Endothelial cell of umbilical vein (primary cell): ENCODE measurements around the gene VPS37C. TPM values are rescaled to one million over a fixed set of nuclear protein-coding genes. Genes with fewer than 3 reads are reported as not detected.

Experiments used
- BruUV-seq: library from RNA; stranded (reverse); fragments of 400-500 nt; replicated peaks from 2 replicates; lab custom pipeline; 2021; lab: Mats Ljungman, UMichigan
- CTCF ChIA-PET: fragments of 300-600, 350-600 bp; sonication (Branson Sonifier 250); formaldehyde crosslinking; loops from one replicate; lab custom pipeline; 2021; ENCODE audit warnings: antibody characterized with exemption, inconsistent platforms; lab: Charles Lee
- POLR2A ChIA-PET: fragments of 300-600, 350-600 bp; sonication (Branson Sonifier 250); formaldehyde crosslinking; loops from one replicate; lab custom pipeline; 2021; ENCODE audit warnings: antibody characterized with exemption, inconsistent platforms; lab: Charles Lee
- DNase-seq: peaks from one replicate; pipeline ENCODE4 v3.0.0-alpha.2; 2011; ENCODE audit warnings: low read depth, low spot score
- FAIRE-seq: peaks from 2 replicates; lab custom pipeline; 2011; peaks lifted over from hg19 to GRCh38; lab: Jason Lieb, UNC
- H2AFZ ChIP-seq: 2 replicates; pipeline ENCODE4 v1.6.0; 2012; ENCODE audit warnings: low read depth, low read length, control low read depth, inconsistent platforms
- H3K27ac ChIP-seq: 2 replicates; pipeline ENCODE4 v1.5.1; 2011; ENCODE audit warnings: low read depth, mild to moderate bottlenecking, control low read depth, low read length, moderate library complexity; ENCODE audit not compliant: insufficient read depth
- H3K27me3 ChIP-seq, 2 experiments: 2 replicates each; pipeline versions ENCODE4 v1.6.0 to v1.6.1; 2011; ENCODE audit warnings: low read length in 2 of 2, mixed read lengths in 1 of 2; ENCODE audit not compliant: control insufficient read depth in 2 of 2, insufficient read depth in 2 of 2
- H3K36me3 ChIP-seq, 2 experiments: 2 replicates in 1 of 2; 3 replicates in 1 of 2; pipeline ENCODE4 v1.5.1; 2011; ENCODE audit warnings: low read length in 2 of 2, mild to moderate bottlenecking in 1 of 2, moderate library complexity in 1 of 2; ENCODE audit not compliant: control insufficient read depth in 2 of 2, insufficient read depth in 2 of 2; ENCODE audit errors: extremely low read depth in 1 of 2
- H3K4me1 ChIP-seq: 3 replicates; pipeline ENCODE4 v1.5.1; 2011; ENCODE audit warnings: mild to moderate bottlenecking, low read length; ENCODE audit not compliant: control insufficient read depth, insufficient read depth; ENCODE audit errors: extremely low read depth
- H3K4me2 ChIP-seq: 2 replicates; pipeline ENCODE4 v1.6.1; 2011; ENCODE audit warnings: low read length, control low read depth, mixed read lengths; ENCODE audit not compliant: insufficient read depth
- H3K4me3 ChIP-seq, 3 experiments: fragments of 200-600 bp in 1 of 3; sonication (generic), shearing (Covaris generic) in 1 of 3; replicated peaks in 1 of 3; 2 replicates each; pipeline ENCODE4 v1.5.1; 2011 to 2016; ENCODE audit warnings: control low read depth in 3 of 3, low read length in 3 of 3, mild to moderate bottlenecking in 2 of 3, inconsistent platforms in 1 of 3, low read depth in 1 of 3, moderate library complexity in 1 of 3; ENCODE audit not compliant: insufficient read depth in 1 of 3
- H3K79me2 ChIP-seq: 2 replicates; pipeline ENCODE4 v1.6.0; 2012; ENCODE audit warnings: low read length, inconsistent platforms; ENCODE audit not compliant: control insufficient read depth, insufficient read depth
- H3K9ac ChIP-seq: replicated peaks from 2 replicates; pipeline ENCODE3; 2011; ENCODE audit warnings: low read length, control low read depth; ENCODE audit not compliant: insufficient read depth; ENCODE audit errors: extremely low read depth
- H3K9me1 ChIP-seq: replicated peaks from 3 replicates; pipeline ENCODE4 v1.6.0; 2011; ENCODE audit warnings: mild to moderate bottlenecking, low read length; ENCODE audit not compliant: control insufficient read depth, insufficient read depth; ENCODE audit errors: extremely low read depth
- H3K9me3 ChIP-seq: replicated peaks from 2 replicates; pipeline ENCODE4 v1.5.1; 2012; ENCODE audit warnings: low read length, inconsistent platforms; ENCODE audit not compliant: control insufficient read depth, insufficient read depth
- H4K20me1 ChIP-seq: replicated peaks from 2 replicates; pipeline ENCODE3; 2011; ENCODE audit warnings: mild to moderate bottlenecking, low read length; ENCODE audit not compliant: control insufficient read depth, insufficient read depth; ENCODE audit errors: extremely low read depth
- EZH2 ChIP-seq: IDR thresholded peaks from 2 replicates; pipeline ENCODE4 v1.6.1; 2012; ENCODE audit warnings: borderline replicate concordance, low read depth, mild to moderate bottlenecking, moderate library complexity, low read length, inconsistent platforms; ENCODE audit not compliant: severe bottlenecking
- FOS ChIP-seq: IDR thresholded peaks from 2 replicates; pipeline ENCODE4 v1.6.1; 2011; ENCODE audit warnings: mild to moderate bottlenecking, low read length, moderate library complexity, borderline replicate concordance; ENCODE audit not compliant: insufficient read depth
- JUN ChIP-seq: IDR thresholded peaks from 2 replicates; pipeline ENCODE4 v1.6.1; 2011; ENCODE audit warnings: borderline replicate concordance, low read depth; ENCODE audit not compliant: insufficient read length, insufficient read depth
- MYC ChIP-seq: IDR thresholded peaks from one replicate; pipeline ENCODE4 v1.6.1; 2011; ENCODE audit warnings: mild to moderate bottlenecking, low read depth, low read length
- POLR2A ChIP-seq: IDR thresholded peaks from 2 replicates; pipeline ENCODE4 v1.6.1; 2012; ENCODE audit warnings: low read depth, mild to moderate bottlenecking, control low read depth, low read length
- POLR2AphosphoS5 ChIP-seq: IDR thresholded peaks from 2 replicates; pipeline ENCODE4 v1.6.1; 2012; ENCODE audit warnings: low read depth, mild to moderate bottlenecking, control low read depth, low read length, moderate library complexity; ENCODE audit not compliant: insufficient read depth
- dilution Hi-C: fragments of 300-500 bp; cut with MboI; formaldehyde crosslinking; loops from one replicate; pipeline ENCODE4 v1.15.0; 2019; ENCODE audit warnings: low sequenced_read_pairs; ENCODE audit not compliant: extremely low pct_ligation_motif_present
- intact Hi-C: fragments of 100-400 bp; cut with micrococcal nuclease; formaldehyde crosslinking; loops from one replicate; pipeline ENCODE4 v1.10.0; 2022
- polyA plus RNA-seq, 4 experiments: library from polyadenylated mRNA; depleted of rRNA in 3 of 4; stranded (reverse) in 3 of 4; unstranded in 1 of 4; fragments of >200 nt; gene quantifications; 2 replicates each; pipeline versions ENCODE4 v1.2.1 to v1.2.3, GENCODE V29; 2011 to 2012; ENCODE audit warnings: missing spikeins in 1 of 4
- total RNA-seq: library from RNA; stranded (reverse); gene quantifications from 2 replicates; pipeline ENCODE4 v1.2.3, GENCODE V29; 2021

The VPS37C gene
- total and polyA plus RNA-seq, 2 donors (not counting 3 experiments of a cell fraction or from before 2014, with no cell fraction given) = 17.7 to 23.4 TPM

DNA sequence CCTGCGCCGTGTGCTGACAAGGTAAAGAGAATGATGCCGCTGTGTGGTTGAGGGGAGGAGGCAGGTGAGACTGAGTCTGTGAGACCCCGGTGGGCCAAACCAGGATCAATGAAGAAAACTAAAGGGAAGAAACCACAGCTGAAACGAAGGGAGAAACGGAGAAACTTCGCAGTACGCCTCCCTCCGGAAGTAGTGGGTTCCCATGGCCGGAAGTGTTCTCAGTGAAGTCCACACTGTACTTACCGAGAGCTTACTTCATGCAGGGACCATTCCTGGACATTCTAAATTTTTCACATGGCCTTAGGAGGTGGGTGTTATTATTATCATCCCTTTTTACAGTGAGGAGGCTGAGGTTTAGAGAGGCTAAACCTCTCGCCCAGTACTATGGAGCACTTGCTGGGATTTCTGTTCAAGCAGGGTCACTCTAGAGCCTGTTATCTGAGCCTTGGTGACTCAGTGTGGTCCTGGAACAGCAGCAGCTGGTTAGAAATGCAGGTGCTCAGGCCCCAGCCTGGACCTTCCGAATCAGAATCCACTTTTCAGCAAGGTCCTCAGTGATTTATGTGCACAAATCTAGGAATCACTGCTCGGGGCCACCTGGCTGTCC is 41.0 kb downstream of the VPS37C start:
- H3K79me2 ChIP-seq = no peaks in the 10 kb centered on the region
- CTCF ChIA-PET = interaction anchor here (0.7 to 1.9 kb wide), 2 partner anchors 10 to 27 kb away, joined by 3 to 6 read pairs; no protein-coding TSS in a partner anchor
- peaks cover under 1 to 4% of the 10 kb centered on the region in 2 experiments for H3K27me3 ChIP-seq
- no peak overlapping the region for H3K27ac ChIP-seq
- no peaks in the 10 kb centered on the region for H3K4me1 ChIP-seq
- no peaks in the 10 kb centered on the region for H4K20me1 ChIP-seq
- H3K4me2 ChIP-seq = no peak overlapping the region
- DNase-seq = no peak
- POLR2A ChIA-PET = no interaction called here
- H2AFZ ChIP-seq = no peak overlapping the region
- H3K4me3 ChIP-seq = no peak overlapping the region
- dilution Hi-C loops (no loop called here), intact Hi-C loops (no loop called here)
- H3K9me3 ChIP-seq = no peaks in the 10 kb centered on the region
- no peak for TF ChIP-seq POLR2A
- no peak for TF ChIP-seq POLR2AphosphoS5
- no peak for TF ChIP-seq JUN
- no peak for TF ChIP-seq FOS
- TF ChIP-seq MYC = no peak
- no peak for TF ChIP-seq EZH2
- no peak for FAIRE-seq
- no peaks in the 10 kb centered on the region for H3K36me3 ChIP-seq
- no peaks in the 10 kb centered on the region for H3K9me1 ChIP-seq
- no TSS peak for BruUV-seq
- no peak overlapping the region for H3K9ac ChIP-seq

DNA sequence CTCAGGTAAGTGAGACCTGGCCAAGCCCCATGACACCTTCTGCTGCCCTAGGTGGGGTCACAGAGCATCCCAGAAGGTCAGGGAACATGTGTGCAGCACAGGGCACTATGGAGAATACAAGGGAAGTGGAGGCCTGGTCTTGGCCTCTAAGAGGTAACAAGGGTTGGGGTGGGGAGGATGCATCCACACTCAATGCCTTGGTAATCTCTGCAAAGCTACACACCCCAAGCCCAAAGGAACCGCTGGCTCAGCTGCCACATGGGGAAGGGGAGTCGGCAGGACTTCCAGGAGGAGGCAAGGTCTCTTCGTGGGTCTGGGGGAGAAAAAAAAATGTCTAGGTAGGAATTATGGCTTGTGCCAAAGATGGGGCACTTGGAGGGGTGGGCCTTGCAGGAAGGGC is 41.7 kb downstream of the VPS37C start:
- Histone ChIP-seq H3K9ac (no peak overlapping the region), H3K27me3 (peaks cover 0 to 2% of the 10 kb centered on the region in 2 experiments), H3K36me3 (no peaks in the 10 kb centered on the region), H3K27ac (no peak overlapping the region), H3K4me3 (no peak overlapping the region), H3K9me1 (no peaks in the 10 kb centered on the region), H3K9me3 (no peaks in the 10 kb centered on the region), H4K20me1 (no peaks in the 10 kb centered on the region), H3K79me2 (no peaks in the 10 kb centered on the region), H2AFZ (no peak overlapping the region), H3K4me2 (no peak overlapping the region), H3K4me1 (no peaks in the 10 kb centered on the region)
- no peak for FAIRE-seq
- intact Hi-C loops = no loop called here
- TF ChIP-seq JUN (no peak), FOS (no peak), EZH2 (no peak), POLR2AphosphoS5 (no peak), MYC (no peak)
- no peak for DNase-seq
- CTCF ChIA-PET = interaction anchor here (1.9 kb wide), 1 partner anchor 10 kb away, joined by 6 read pairs; no protein-coding TSS in a partner anchor
- dilution Hi-C loops = no loop called here
- POLR2A ChIA-PET = no interaction called here
- BruUV-seq = no TSS peak
